ENCODE measurements around the gene SLC5A8.

DNA sequence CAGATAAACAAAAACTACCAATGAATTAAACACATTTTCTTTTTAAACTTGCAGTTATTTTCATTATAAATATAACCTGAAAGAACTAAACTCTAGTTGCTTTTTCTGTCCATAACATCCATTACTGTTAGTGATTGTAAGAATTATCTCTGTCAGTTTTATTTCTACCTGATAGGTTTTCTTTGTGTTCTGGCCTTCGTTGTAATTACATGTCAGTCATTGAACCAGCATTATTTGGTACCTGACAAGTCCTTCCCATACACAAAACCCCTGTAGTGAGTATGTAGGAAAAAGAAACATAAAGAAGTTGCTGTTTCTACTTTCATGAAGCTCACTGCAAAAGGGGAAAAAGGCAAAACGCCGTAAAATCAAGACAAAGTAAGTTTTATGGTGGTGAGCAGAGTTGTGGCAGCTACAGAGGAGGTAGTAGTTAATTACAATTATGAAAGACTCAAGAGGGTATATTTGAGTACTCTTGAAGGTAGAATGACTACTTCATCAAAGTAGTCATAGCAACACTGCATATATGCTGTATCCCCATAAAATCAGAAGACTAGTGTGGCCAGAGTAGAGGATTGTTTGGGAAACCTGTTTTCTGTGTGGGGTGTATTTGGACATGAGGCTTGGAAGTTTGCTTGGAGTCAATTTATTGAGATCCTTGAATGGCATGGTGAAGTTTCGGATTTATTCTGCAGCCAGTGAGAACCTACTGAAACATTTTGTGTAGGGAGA is 102.8 kb downstream of the SLC5A8 start:
- TF ChIP-seq POLR2AphosphoS5 (IDR thresholded peaks at IDR 0.05; ENCODE audit: low read depth, low read length) (no peak), POLR2A (IDR thresholded peaks at IDR 0.05; ENCODE audit: low read depth, low read length) (no peak), TAF1 (IDR thresholded peaks at IDR 0.05; ENCODE audit: low read depth, low read length) (no peak), SPI1 (IDR thresholded peaks at IDR 0.05; ENCODE audit: low read depth, low read length) (no peak), POU2F2 (IDR thresholded peaks at IDR 0.05; ENCODE audit: low read depth, low read length) (no peak)

Data from GM12891 (cell line).